ENCODE results near the gene HIVEP3.
A peak's percentile ranks its signal among the peaks of the same experiment; 100 is the strongest.

Gene HIVEP3

GRCh38 chr1:41526956-41527561 lies 391.7 kb downstream of the HIVEP3 start:
- Histone ChIP-seq H3K4me1 (ENCODE audit: insufficient read depth, low read length) (no peaks in the 10 kb centered on the region; the same call in 1 of the 2 replicates), H3K36me3 (ENCODE audit: insufficient read depth, low read length) (no peaks in the 10 kb centered on the region), H3K9ac (ENCODE audit: low read depth, low read length) (no peak overlapping the region), H3K9me3 (ENCODE audit: control insufficient read depth, insufficient read depth, low read length) (no peaks in the 10 kb centered on the region)

- H3K4me1 ChIP-seq (ENCODE audit: insufficient read depth, low read length): no peaks in the 10 kb centered on the region; the same call in 1 of the 2 replicates
- no peak overlapping the region for H3K9ac ChIP-seq (ENCODE audit: low read depth, low read length)
- H3K36me3 ChIP-seq (ENCODE audit: insufficient read depth, low read length): no peaks in the 10 kb centered on the region
- H3K9me3 ChIP-seq (ENCODE audit: control insufficient read depth, insufficient read depth, low read length): no peaks in the 10 kb centered on the region
These were observed 392.7 kb downstream of the HIVEP3 start for GRCh38 chr1:41525891-41526587.

- Histone ChIP-seq H3K9me3 (ENCODE audit: control insufficient read depth, insufficient read depth, low read length) (no peaks in the 10 kb centered on the region), H3K9ac (ENCODE audit: low read depth, low read length) (no peak overlapping the region), H3K4me1 (ENCODE audit: insufficient read depth, low read length) (no peaks in the 10 kb centered on the region; the same call in 1 of the 2 replicates), H3K36me3 (ENCODE audit: insufficient read depth, low read length) (no peaks in the 10 kb centered on the region)
These were observed 393.7 kb downstream of the HIVEP3 start for GRCh38 chr1:41524676-41525675.

- H3K4me1 ChIP-seq (ENCODE audit: insufficient read depth, low read length): no peaks in the 10 kb centered on the region; the same call in 1 of the 2 replicates
- no peaks in the 10 kb centered on the region for H3K36me3 ChIP-seq (ENCODE audit: insufficient read depth, low read length)
- no peaks in the 10 kb centered on the region for H3K9me3 ChIP-seq (ENCODE audit: control insufficient read depth, insufficient read depth, low read length)
- no peak overlapping the region for H3K9ac ChIP-seq (ENCODE audit: low read depth, low read length)
These were observed 394.6 kb downstream of the HIVEP3 start for GRCh38 chr1:41523949-41524675.

- Histone ChIP-seq H3K36me3 (ENCODE audit: insufficient read depth, low read length) (no peaks in the 10 kb centered on the region), H3K9ac (ENCODE audit: low read depth, low read length) (no peak overlapping the region), H3K4me1 (ENCODE audit: insufficient read depth, low read length) (no peaks in the 10 kb centered on the region; the same call in 1 of the 2 replicates), H3K9me3 (ENCODE audit: control insufficient read depth, insufficient read depth, low read length) (no peaks in the 10 kb centered on the region)
These were observed 395.7 kb downstream of the HIVEP3 start for GRCh38 chr1:41523071-41523470.

- no peak overlapping the region for H3K9ac ChIP-seq (ENCODE audit: low read depth, low read length)
- H3K36me3 ChIP-seq (ENCODE audit: insufficient read depth, low read length): no peaks in the 10 kb centered on the region
- H3K9me3 ChIP-seq (ENCODE audit: control insufficient read depth, insufficient read depth, low read length): no peaks in the 10 kb centered on the region
- no peaks in the 10 kb centered on the region; the same call in 1 of the 2 replicates for H3K4me1 ChIP-seq (ENCODE audit: insufficient read depth, low read length)
These were observed 397.0 kb downstream of the HIVEP3 start for GRCh38 chr1:41521766-41522165.

GRCh38 chr1:41520951-41521752 lies 397.6 kb downstream of the HIVEP3 start:
- no peaks in the 10 kb centered on the region for H3K36me3 ChIP-seq (ENCODE audit: insufficient read depth, low read length)
- no peak overlapping the region for H3K9ac ChIP-seq (ENCODE audit: low read depth, low read length)
- no peaks in the 10 kb centered on the region for H3K9me3 ChIP-seq (ENCODE audit: control insufficient read depth, insufficient read depth, low read length)
- no peaks in the 10 kb centered on the region; the same call in 1 of the 2 replicates for H3K4me1 ChIP-seq (ENCODE audit: insufficient read depth, low read length)

- peaks cover 9% of the 10 kb centered on the region for H3K4me1 ChIP-seq (ENCODE audit: insufficient read depth, low read length)
- no peaks in the 10 kb centered on the region for H3K9me3 ChIP-seq (ENCODE audit: control insufficient read depth, insufficient read depth, low read length)
- no peaks in the 10 kb centered on the region for H3K36me3 ChIP-seq (ENCODE audit: insufficient read depth, low read length)
- no peak overlapping the region for H3K9ac ChIP-seq (ENCODE audit: low read depth, low read length)
These were observed 399.1 kb downstream of the HIVEP3 start for GRCh38 chr1:41519667-41520066.

- H3K9me3 ChIP-seq (ENCODE audit: control insufficient read depth, insufficient read depth, low read length): no peaks in the 10 kb centered on the region
- H3K4me1 ChIP-seq (ENCODE audit: insufficient read depth, low read length): peaks cover 9% of the 10 kb centered on the region
- H3K9ac ChIP-seq (ENCODE audit: low read depth, low read length): no peak overlapping the region
- no peaks in the 10 kb centered on the region for H3K36me3 ChIP-seq (ENCODE audit: insufficient read depth, low read length)
These were observed 400.3 kb downstream of the HIVEP3 start for GRCh38 chr1:41518471-41518870.

GRCh38 chr1:41517062-41517438 lies 401.7 kb downstream of the HIVEP3 start:
- Histone ChIP-seq H3K36me3 (ENCODE audit: insufficient read depth, low read length) (no peaks in the 10 kb centered on the region), H3K4me1 (ENCODE audit: insufficient read depth, low read length) (peaks cover 9% of the 10 kb centered on the region), H3K9ac (ENCODE audit: low read depth, low read length) (no peak overlapping the region), H3K9me3 (ENCODE audit: control insufficient read depth, insufficient read depth, low read length) (no peaks in the 10 kb centered on the region)

- peak overlapping the region; percentile 51; the same call in 1 of the 2 replicates for H3K9ac ChIP-seq (ENCODE audit: low read depth, low read length)
- H3K9me3 ChIP-seq (ENCODE audit: control insufficient read depth, insufficient read depth, low read length): no peaks in the 10 kb centered on the region
- H3K36me3 ChIP-seq (ENCODE audit: insufficient read depth, low read length): no peaks in the 10 kb centered on the region
- peaks cover 9% of the 10 kb centered on the region for H3K4me1 ChIP-seq (ENCODE audit: insufficient read depth, low read length)
These were observed 402.3 kb downstream of the HIVEP3 start for GRCh38 chr1:41516168-41517061.

GRCh38 chr1:41515778-41516167 lies 402.9 kb downstream of the HIVEP3 start:
- H3K9ac ChIP-seq (ENCODE audit: low read depth, low read length): no peak overlapping the region
- no peaks in the 10 kb centered on the region for H3K9me3 ChIP-seq (ENCODE audit: control insufficient read depth, insufficient read depth, low read length)
- peaks cover 9% of the 10 kb centered on the region for H3K4me1 ChIP-seq (ENCODE audit: insufficient read depth, low read length)
- no peaks in the 10 kb centered on the region for H3K36me3 ChIP-seq (ENCODE audit: insufficient read depth, low read length)
